GM12874 (cell line): Measurements from ENCODE around the gene RAP1GAP.

Experiments
- TF ChIP-seq, protein P1 (sequence below): IDR thresholded peaks from 2 replicates; pipeline ENCODE4 v1.5.1; 2011; ENCODE audit warnings: low read depth, mild to moderate bottlenecking, control low read depth, low read length, moderate library complexity; ENCODE audit not compliant: insufficient read depth

Gene RAP1GAP

DNA sequence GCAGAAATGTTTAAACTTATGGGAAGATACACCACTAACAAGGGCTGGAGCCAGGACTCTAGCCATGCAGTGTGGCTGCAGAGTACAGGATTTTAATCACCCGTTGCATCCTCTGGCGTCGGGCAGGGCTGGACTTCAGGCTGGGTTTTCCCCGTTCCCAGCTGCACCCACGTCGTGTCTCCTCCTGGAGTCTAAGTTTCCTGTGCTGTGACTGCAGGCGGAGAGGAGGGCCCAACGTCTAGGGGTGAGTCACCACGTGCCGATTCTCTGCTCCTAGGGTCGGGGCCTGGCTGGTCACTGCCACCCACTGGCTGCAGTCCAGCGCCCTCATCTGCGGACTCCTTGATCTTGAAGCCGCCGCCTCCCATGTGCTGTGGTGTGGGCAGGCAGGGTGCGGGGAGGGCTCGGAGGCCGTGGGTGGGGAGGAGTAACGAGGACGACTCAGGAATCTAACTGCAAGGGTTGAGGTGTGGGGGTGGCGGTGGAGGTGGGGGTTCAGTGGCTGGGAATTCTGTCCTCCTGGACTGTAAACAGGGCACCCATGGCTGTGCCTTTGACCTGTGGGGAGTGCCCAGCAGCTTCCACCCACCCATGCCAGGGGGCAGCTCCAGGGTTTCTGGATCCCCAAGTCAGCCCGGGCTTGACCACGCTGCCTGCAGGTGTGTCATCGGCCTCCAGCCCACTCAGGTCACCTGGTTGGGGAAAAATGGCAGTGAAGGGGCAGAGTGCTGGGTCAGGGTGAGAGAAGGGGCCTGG is 82.1 kb downstream of the RAP1GAP start:
- TF ChIP-seq, protein P1, sequence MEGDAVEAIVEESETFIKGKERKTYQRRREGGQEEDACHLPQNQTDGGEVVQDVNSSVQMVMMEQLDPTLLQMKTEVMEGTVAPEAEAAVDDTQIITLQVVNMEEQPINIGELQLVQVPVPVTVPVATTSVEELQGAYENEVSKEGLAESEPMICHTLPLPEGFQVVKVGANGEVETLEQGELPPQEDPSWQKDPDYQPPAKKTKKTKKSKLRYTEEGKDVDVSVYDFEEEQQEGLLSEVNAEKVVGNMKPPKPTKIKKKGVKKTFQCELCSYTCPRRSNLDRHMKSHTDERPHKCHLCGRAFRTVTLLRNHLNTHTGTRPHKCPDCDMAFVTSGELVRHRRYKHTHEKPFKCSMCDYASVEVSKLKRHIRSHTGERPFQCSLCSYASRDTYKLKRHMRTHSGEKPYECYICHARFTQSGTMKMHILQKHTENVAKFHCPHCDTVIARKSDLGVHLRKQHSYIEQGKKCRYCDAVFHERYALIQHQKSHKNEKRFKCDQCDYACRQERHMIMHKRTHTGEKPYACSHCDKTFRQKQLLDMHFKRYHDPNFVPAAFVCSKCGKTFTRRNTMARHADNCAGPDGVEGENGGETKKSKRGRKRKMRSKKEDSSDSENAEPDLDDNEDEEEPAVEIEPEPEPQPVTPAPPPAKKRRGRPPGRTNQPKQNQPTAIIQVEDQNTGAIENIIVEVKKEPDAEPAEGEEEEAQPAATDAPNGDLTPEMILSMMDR: no peak

GRCh38 chr1:21586222-21586621 is 82.9 kb downstream of the RAP1GAP start:
- TF ChIP-seq, protein P1: no peak

- TF ChIP-seq, protein P1: no peak
These were observed 84.1 kb downstream of the RAP1GAP start for GRCh38 chr1:21585037-21585436.

GRCh38 chr1:21584096-21584495 is 85.1 kb downstream of the RAP1GAP start:
- TF ChIP-seq, protein P1: no peak

DNA sequence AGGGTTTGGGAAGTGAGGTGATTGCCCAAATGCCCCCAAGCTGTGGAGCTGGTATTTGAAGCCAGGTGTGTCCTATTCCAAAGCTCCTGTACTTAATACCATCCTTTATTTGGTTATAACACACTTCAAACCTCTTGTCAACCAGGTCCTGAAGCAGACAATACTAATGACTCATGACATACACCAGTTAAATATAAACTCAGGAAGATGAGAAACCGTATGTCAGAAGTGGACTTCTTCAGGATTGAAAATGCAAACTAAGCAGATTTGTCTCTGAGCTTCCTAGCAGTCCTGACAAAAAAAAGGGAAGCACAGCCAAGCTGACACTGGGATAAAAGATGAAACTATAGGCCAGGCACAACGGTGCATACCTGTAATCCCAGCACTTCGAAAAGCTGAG is 89.4 kb downstream of the RAP1GAP start:
- TF ChIP-seq, protein P1: no peak

DNA sequence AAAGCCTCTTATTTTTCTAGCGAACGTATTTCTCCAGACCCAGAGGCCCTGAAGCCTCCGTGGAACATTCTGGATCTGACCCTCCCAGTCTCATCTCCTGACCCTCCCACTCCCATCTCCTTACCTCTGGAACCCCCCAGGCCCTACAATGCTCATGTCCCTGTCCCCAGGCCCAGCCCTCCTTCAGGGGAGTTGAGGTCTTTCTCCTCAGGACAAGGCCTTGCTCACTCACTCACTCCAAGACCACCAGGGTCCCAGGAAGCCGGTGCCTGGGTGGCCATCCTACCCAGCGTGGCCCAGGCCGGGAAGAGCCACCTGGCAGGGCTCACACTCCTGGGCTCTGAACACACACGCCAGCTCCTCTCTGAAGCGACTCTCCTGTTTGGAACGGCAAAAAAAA is 91.2 kb downstream of the RAP1GAP start:
- TF ChIP-seq, protein P1: no peak

- TF ChIP-seq, protein P1: no peak
These were observed 91.8 kb downstream of the RAP1GAP start for GRCh38 chr1:21577324-21577723.
